Skeletal muscle cell (primary cell): Measurements from ENCODE around the gene CRYGN.

Experiments used
- DNase-seq: peaks from one replicate; pipeline ENCODE4 v3.0.0-alpha.2; 2010; ENCODE audit warnings: low read depth
- H3K4me3 ChIP-seq: 2 replicates; pipeline ENCODE4 v1.5.1; 2011; ENCODE audit warnings: low read depth, mild to moderate bottlenecking, control low read depth, low read length, moderate library complexity

CRYGN gene

GRCh38 chr7:151397026-151397425 is 42.9 kb downstream of the CRYGN start:
- no peak for DNase-seq
- H3K4me3 ChIP-seq, result no peak overlapping the region

GRCh38 chr7:151396328-151396970 is 43.5 kb downstream of the CRYGN start:
- DNase-seq, result no peak
- H3K4me3 ChIP-seq, result no peak overlapping the region

DNA sequence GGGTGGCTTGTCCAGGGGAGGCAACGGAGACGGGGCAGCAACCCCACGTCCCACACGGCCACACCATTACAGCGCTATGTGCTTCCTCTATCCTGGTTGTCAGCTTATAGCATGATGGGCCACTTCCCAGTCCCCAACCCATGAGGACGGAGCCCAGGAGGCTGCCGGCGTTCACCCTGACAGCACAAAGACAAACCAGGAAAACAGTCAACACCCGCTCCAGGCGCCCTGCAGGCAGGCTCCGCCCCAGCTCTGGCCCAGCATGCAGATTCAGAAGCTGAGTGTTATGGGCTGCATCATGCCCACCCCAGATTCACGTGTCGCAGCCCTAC is 44.9 kb downstream of the CRYGN start:
- no peak for DNase-seq

DNA sequence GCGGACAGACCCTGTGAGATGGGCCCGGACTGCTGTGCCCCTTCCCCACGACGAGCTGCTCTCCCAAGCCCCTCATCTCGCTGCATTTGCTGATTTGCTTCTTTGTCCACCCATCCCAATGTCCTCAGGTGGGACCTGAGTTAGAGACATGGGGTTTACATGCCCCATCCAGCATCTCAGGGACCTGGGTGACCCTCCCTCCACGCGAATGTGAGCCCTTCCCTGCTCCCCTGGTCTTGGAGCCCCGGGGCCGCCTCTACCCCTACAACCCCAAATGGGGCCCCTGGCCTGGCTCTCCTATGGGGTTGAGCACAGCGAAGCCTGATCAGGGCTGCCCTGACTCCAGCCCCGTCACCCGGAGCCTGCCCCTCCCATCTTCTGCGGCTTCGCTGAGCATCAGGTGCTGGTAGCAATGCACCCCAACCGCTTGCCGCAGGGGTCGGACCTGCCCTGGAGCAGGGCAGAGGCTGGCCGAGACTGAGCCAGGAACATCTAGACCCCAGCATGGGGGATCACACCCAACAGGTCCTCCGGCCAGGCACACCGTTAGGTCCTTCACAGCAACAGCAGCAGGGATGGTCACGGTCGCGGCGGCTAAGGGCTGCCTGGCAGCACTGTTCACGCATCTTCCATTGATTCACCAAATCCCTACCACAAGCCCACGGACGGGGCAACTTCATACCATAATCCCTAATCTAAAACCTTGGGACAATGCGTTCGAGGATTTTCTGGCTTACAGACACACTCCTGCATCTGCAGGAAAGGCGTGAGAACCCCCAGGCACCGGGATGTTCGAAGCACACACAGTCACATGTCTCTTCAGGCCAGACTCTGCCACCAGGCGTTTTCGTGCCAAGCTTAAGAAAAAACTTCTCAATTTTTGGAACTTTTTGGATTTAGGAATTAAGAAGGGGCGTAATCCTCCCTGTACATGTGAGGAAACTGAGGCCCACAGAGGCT is 45.6 kb downstream of the CRYGN start:
- no peak overlapping the region for H3K4me3 ChIP-seq
- no peak for DNase-seq

More for the DNA sequence above, 44.9 kb downstream of the CRYGN start:
- H3K4me3 ChIP-seq, result no peak overlapping the region

GRCh38 chr7:151393031-151393977 is 46.6 kb downstream of the CRYGN start:
- no peak for DNase-seq
- no peak overlapping the region for H3K4me3 ChIP-seq

- DNase-seq, result no peak
- no peak overlapping the region for H3K4me3 ChIP-seq
These were observed 47.5 kb downstream of the CRYGN start for GRCh38 chr7:151392426-151392825.

DNA sequence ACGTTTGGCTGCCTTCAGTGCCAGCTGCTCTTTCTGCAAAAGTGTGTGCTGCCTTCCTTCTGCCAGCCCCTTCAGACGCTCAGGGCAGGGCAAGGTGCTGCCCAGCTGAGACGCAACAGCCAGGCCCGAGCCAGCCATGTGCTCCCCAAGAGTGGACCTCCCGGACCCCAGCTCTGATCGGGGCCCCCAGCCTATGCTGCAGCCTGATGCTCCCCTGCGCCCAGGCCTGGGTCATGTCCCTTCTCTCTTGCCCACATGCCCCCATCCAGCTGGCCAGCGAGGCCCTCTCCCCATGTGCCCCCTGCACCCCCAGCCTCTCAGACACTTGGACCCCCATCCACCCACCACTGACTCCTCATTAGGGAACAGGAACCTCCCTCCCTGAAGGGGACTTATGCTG is 47.9 kb downstream of the CRYGN start:
- DNase-seq, result no peak
- no peak overlapping the region for H3K4me3 ChIP-seq

- no peak for DNase-seq
- H3K4me3 ChIP-seq, result no peak overlapping the region
These were observed 48.6 kb downstream of the CRYGN start for GRCh38 chr7:151391358-151391730.

- no peak for DNase-seq
These were observed 49.2 kb downstream of the CRYGN start for GRCh38 chr7:151390598-151391357.

GRCh38 chr7:151389768-151390597 is 50.0 kb downstream of the CRYGN start:
- DNase-seq, result no peak
- H3K4me3 ChIP-seq, result no peak overlapping the region

More at GRCh38 chr7:151390598-151391357, 49.2 kb downstream of the CRYGN start:
- H3K4me3 ChIP-seq, result no peak overlapping the region

DNA sequence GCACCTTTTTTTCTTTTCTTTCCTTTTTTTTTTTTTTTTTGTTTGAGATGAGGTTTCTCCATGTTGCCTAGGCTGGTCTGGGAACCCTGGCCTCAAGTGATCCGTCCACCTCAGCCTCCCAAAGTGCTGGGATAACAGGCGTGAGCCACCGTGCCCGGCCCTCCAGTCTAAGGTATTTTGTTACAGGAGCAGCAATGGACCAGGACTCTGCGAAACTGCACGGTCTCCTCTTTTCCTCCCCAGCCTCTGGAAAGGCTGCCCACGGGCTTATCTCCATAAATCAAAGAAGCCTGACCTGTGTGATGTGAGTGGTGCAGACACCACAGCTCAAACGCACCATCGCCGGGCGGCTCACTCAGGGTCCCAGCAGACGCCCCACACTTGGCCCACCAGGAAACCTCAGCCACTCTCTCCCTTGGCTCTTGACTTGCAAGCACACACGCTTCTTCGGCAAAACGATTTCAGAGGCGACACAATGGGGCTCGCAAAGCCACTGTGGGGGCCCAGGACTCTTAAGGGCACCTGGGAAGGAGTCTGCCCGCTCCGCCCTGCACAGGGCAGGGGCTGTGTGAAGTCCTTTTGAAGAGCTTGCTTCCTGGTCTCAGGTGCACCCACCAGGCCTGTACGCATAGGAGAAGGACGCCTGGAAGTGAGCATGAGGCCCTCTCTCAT is 50.7 kb downstream of the CRYGN start:
- no peak for DNase-seq
- H3K4me3 ChIP-seq, result no peak overlapping the region

GRCh38 chr7:151388430-151388829 is 51.5 kb downstream of the CRYGN start:
- H3K4me3 ChIP-seq, result no peak overlapping the region
- DNase-seq, result no peak

DNA sequence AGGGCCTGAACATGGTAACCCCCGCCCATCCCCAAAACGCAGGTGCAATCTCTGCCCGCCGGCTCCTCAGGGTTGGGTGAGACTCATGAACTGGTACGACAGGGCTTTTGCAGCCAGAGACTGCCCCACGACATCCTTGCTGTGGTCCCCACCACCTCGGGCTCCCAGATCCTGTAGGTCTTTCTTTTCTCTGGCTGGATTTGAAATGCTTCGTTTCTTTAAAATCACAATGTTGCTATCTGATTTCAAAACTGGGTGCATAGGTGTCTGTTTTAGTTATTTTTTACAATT is 52.0 kb downstream of the CRYGN start:
- no peak overlapping the region for H3K4me3 ChIP-seq
- DNase-seq, result no peak

GRCh38 chr7:151387161-151388006 is 52.6 kb downstream of the CRYGN start:
- H3K4me3 ChIP-seq, result no peak overlapping the region
- DNase-seq, result no peak

- no peak overlapping the region for H3K4me3 ChIP-seq
- no peak for DNase-seq
These were observed 53.4 kb downstream of the CRYGN start for GRCh38 chr7:151386301-151387160.

DNA sequence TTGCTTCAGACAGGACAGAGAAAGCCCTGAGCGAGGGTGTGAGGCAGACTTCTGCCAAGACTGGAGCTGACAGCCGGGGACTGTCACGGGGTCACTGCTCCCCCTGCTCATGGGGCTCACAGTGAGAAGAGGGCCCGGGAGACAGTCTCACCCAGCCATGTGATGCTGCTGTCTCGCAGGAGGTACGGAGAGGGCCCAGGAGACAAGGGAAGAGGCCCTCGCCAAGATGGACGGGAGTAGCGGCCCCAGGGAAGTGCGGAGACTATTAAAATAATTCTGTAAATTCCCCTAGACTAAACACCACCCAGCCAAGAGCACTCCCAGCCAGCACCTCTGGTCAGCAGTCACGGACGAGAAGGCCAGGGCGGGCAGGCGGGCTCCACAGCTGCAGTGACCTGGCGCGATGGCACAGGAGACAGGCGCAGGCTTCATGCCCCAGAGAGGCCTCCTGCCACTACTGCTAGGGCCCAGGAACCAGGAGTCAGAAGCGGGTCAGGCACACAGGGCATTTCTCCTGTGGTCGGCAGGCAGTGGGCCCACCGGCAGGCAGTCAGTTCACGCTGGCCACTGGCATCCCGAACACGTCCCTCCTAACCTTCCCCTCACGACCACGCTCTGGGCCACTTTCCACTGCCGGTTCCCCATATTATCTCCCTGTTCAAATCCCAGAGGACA is 54.2 kb downstream of the CRYGN start:
- no peak overlapping the region for H3K4me3 ChIP-seq
- no peak for DNase-seq
